ENCODE data around the gene ADPRHL1. TPM values are rescaled to one million over a fixed set of nuclear protein-coding genes. Genes with fewer than 3 reads are reported as not detected.

Gene ADPRHL1
- 3.7 TPM for polyA plus RNA-seq (2013, experiment 1 of 2; ENCODE audit: insufficient read length)
- polyA plus RNA-seq (2013, experiment 2 of 2; ENCODE audit: insufficient read length) = 6.5 TPM

GRCh38 chr13:113452942-113453901 is at the start of gene ADPRHL1:
ADPRHL1 (minus strand) TSS chr13:113453488; CDS start chr13:113453437, 51 bp downstream.
- DNase-seq = peak; percentile 12

GRCh38 chr13:113502686-113503085 is 49.4 kb upstream of the ADPRHL1 start:
- DNase-seq = no peak

- DNase-seq = no peak
Measured at GRCh38 chr13:113500530-113501265, 47.4 kb upstream of the ADPRHL1 start.

- peak; percentile 26 for DNase-seq
Measured at GRCh38 chr13:113499936-113500335, 46.6 kb upstream of the ADPRHL1 start.

- no peak for DNase-seq
Measured at GRCh38 chr13:113498905-113499304, 45.6 kb upstream of the ADPRHL1 start.

- no peak for DNase-seq
Measured at GRCh38 chr13:113497217-113497616, 43.9 kb upstream of the ADPRHL1 start.

GRCh38 chr13:113495494-113496210 is 42.4 kb upstream of the ADPRHL1 start:
- no peak for DNase-seq

- DNase-seq = peak; percentile 94
Measured at GRCh38 chr13:113493315-113493951, 40.1 kb upstream of the ADPRHL1 start.

GRCh38 chr13:113491982-113492381 is 38.7 kb upstream of the ADPRHL1 start:
- no peak for DNase-seq

- peak; percentile 10 for DNase-seq
Measured at GRCh38 chr13:113491418-113491883, 38.2 kb upstream of the ADPRHL1 start.

- peak; percentile 98 for DNase-seq
Measured at GRCh38 chr13:113490496-113491417, 37.5 kb upstream of the ADPRHL1 start, which contains the start of gene DCUN1D2. DCUN1D2 (minus strand) TSS chr13:113490711; CDS start chr13:113490669, 42 bp downstream.

- DNase-seq = peak; percentile 29
Measured at GRCh38 chr13:113489549-113490495, 36.5 kb upstream of the ADPRHL1 start.

- DNase-seq = no peak
Measured at GRCh38 chr13:113489171-113489548, 35.9 kb upstream of the ADPRHL1 start.

- DNase-seq = no peak
Measured at GRCh38 chr13:113488283-113488682, 35.0 kb upstream of the ADPRHL1 start.

- no peak for DNase-seq
Measured at GRCh38 chr13:113486698-113487097, 33.4 kb upstream of the ADPRHL1 start.

GRCh38 chr13:113485545-113485944 is 32.3 kb upstream of the ADPRHL1 start:
- DNase-seq = no peak

- DNase-seq = no peak
Measured at GRCh38 chr13:113483504-113484293, 30.4 kb upstream of the ADPRHL1 start.

GRCh38 chr13:113483081-113483480 is 29.8 kb upstream of the ADPRHL1 start:
- no peak for DNase-seq

GRCh38 chr13:113479179-113479578 is 25.9 kb upstream of the ADPRHL1 start:
- no peak for DNase-seq
